GM23338 (cell line): ENCODE measurements around the gene CYP1A2. TPM values are rescaled to one million over a fixed set of nuclear protein-coding genes. Genes with fewer than 3 reads are reported as not detected.

ENCODE experiments used
- ATAC-seq: fragments of 200-7000 bp; cut with Tn5 transposase; 3 replicates; pipeline ENCODE4 v1.9.1; 2020
- DNase-seq: peaks from one replicate; pipeline ENCODE4 v3.0.0-alpha.2; 2015; ENCODE audit warnings: low spot score
- H2AFZ ChIP-seq: fragments of 200-600 bp; sonication (generic); 2 replicates; pipeline ENCODE4 v1.8.0; 2016; ENCODE audit warnings: antibody characterized with exemption, mild to moderate bottlenecking, moderate library complexity
- H3F3A ChIP-seq: fragments of 200-600 bp; sonication (generic); replicated peaks from 2 replicates; pipeline ENCODE4 v1.8.0; 2017; ENCODE audit warnings: antibody characterized with exemption, mixed run types, low read depth
- H3K27ac ChIP-seq: fragments of 200-600 bp; sonication (generic); 2 replicates; pipeline ENCODE4 v1.6.1; 2016; ENCODE audit warnings: low read depth
- H3K27me3 ChIP-seq: fragments of 200-600 bp; sonication (generic); 2 replicates; pipeline ENCODE4 v1.8.0; 2016; ENCODE audit warnings: mild to moderate bottlenecking, mixed run types, moderate library complexity; ENCODE audit not compliant: insufficient read depth
- H3K36me3 ChIP-seq: fragments of 200-600 bp; sonication (generic); 2 replicates; pipeline ENCODE4 v1.8.0; 2016; ENCODE audit warnings: mild to moderate bottlenecking; ENCODE audit not compliant: insufficient read depth
- H3K4me1 ChIP-seq: fragments of 200-600 bp; sonication (generic); 2 replicates; pipeline ENCODE4 v1.8.0; 2016; ENCODE audit warnings: mild to moderate bottlenecking, moderate library complexity; ENCODE audit not compliant: insufficient read depth
- H3K4me2 ChIP-seq: fragments of 200-600 bp; sonication (generic); 2 replicates; pipeline ENCODE4 v1.7.1; 2017; ENCODE audit warnings: mixed run types
- H3K4me3 ChIP-seq: fragments of 200-600 bp; sonication (generic); 2 replicates; pipeline ENCODE4 v1.6.1; 2016; ENCODE audit warnings: mixed run types
- H3K79me2 ChIP-seq: fragments of 200-600 bp; sonication (generic); replicated peaks from 2 replicates; pipeline ENCODE4 v1.8.0; 2017; ENCODE audit warnings: mild to moderate bottlenecking; ENCODE audit not compliant: insufficient read depth
- H3K9me2 ChIP-seq: fragments of 200-600 bp; sonication (generic); 2 replicates; pipeline ENCODE4 v1.8.0; 2017; ENCODE audit not compliant: insufficient read depth
- H4K20me1 ChIP-seq: fragments of 200-600 bp; sonication (generic); replicated peaks from 2 replicates; pipeline ENCODE4 v1.8.0; 2017; ENCODE audit warnings: mild to moderate bottlenecking; ENCODE audit not compliant: insufficient read depth
- H3K27ac Mint-ChIP-seq: 2 replicates; pipeline ENCODE4 v1.8.0; 2020; ENCODE audit warnings: inconsistent platforms, mild to moderate bottlenecking, moderate library complexity, mixed read lengths
- H3K27me3 Mint-ChIP-seq: 3 replicates; pipeline ENCODE4 v1.8.0; 2022; ENCODE audit warnings: low read depth, mild to moderate bottlenecking, moderate library complexity, mixed read lengths, inconsistent platforms; ENCODE audit not compliant: insufficient read depth, poor library complexity
- H3K36me3 Mint-ChIP-seq: 3 replicates; pipeline ENCODE4 v1.8.0; 2021; ENCODE audit warnings: low read depth, mild to moderate bottlenecking, inconsistent platforms, moderate library complexity, mixed read lengths
- H3K4me1 Mint-ChIP-seq: 3 replicates; pipeline ENCODE4 v1.8.0; 2020; ENCODE audit warnings: mild to moderate bottlenecking, inconsistent platforms, mixed read lengths
- H3K4me3 Mint-ChIP-seq: 3 replicates; pipeline ENCODE4 v1.8.0; 2021; ENCODE audit warnings: moderate library complexity, mild to moderate bottlenecking, inconsistent platforms, mixed read lengths
- H3K9me3 Mint-ChIP-seq: 3 replicates; pipeline ENCODE4 v1.8.0; 2020; ENCODE audit warnings: moderate library complexity, mild to moderate bottlenecking, inconsistent platforms, mixed read lengths
- CREB1 ChIP-seq: fragments of 250-450 bp; sonication (Bioruptor Pico); IDR thresholded peaks from 2 replicates; pipeline ENCODE4 v1.5.0; 2020; ENCODE audit warnings: low read depth, mild to moderate bottlenecking, moderate library complexity
- ETS1 ChIP-seq: IDR thresholded peaks from 2 replicates; pipeline ENCODE4 v1.6.1; 2016; ENCODE audit warnings: antibody characterized with exemption
- EZH2 ChIP-seq: fragments of 200-600 bp; sonication (generic); IDR thresholded peaks from one replicate; pipeline ENCODE4 v1.8.0; 2017; ENCODE audit warnings: antibody characterized with exemption, mild to moderate bottlenecking, low read depth; ENCODE audit not compliant: unreplicated experiment
- EZH2phosphoT487 ChIP-seq: fragments of 200-600 bp; sonication (generic); IDR thresholded peaks from one replicate; pipeline ENCODE4 v1.8.1; 2018; ENCODE audit warnings: antibody characterized with exemption; ENCODE audit not compliant: unreplicated experiment
- JUNB ChIP-seq: IDR thresholded peaks from one replicate; pipeline ENCODE4 v1.6.1; 2016; ENCODE audit warnings: antibody characterized with exemption; ENCODE audit not compliant: unreplicated experiment
- NANOG ChIP-seq: IDR thresholded peaks from 2 replicates; pipeline ENCODE4 v1.6.1; 2016; ENCODE audit warnings: antibody characterized with exemption, borderline replicate concordance
- POLR2AphosphoS5 ChIP-seq: IDR thresholded peaks from 2 replicates; pipeline ENCODE4 v1.6.1; 2016; ENCODE audit warnings: antibody characterized with exemption, low read depth
- STAT1 ChIP-seq: IDR thresholded peaks from one replicate; pipeline ENCODE4 v1.6.1; 2016; ENCODE audit warnings: antibody characterized with exemption; ENCODE audit not compliant: unreplicated experiment
- ZNF114 ChIP-seq: fragments of 250-450 bp; sonication (Bioruptor Pico); IDR thresholded peaks from 2 replicates; pipeline ENCODE4 v1.5.0; 2020; ENCODE audit warnings: mild to moderate bottlenecking, moderate library complexity
- ZNF331 ChIP-seq: fragments of 250-450 bp; sonication (Bioruptor Pico); IDR thresholded peaks from 2 replicates; pipeline ENCODE4 v1.5.0; 2020; ENCODE audit warnings: low read depth, mild to moderate bottlenecking, moderate library complexity
- polyA plus RNA-seq: library from polyadenylated mRNA; unstranded; fragments of >200 nt; fragmentation: Nextera tagmentation; extraction: Ambion mirVana; gene quantifications from 2 replicates; pipeline ENCODE4 v1.2.1, GENCODE V29; 2016
- total RNA-seq: library from RNA; depleted of rRNA; stranded (reverse); fragments of >200 nt; shearing (Covaris generic); gene quantifications from 2 replicates; pipeline ENCODE4 v1.2.3, GENCODE V29; 2014
- TF ChIP-seq, protein P1 (sequence below): fragments of 250-450 bp; sonication (Bioruptor Pico); IDR thresholded peaks from 2 replicates; pipeline ENCODE4 v1.5.0; 2020; ENCODE audit warnings: mild to moderate bottlenecking, moderate library complexity
- TF ChIP-seq, protein P2 (sequence below), 2 experiments: fragments of 200-600 bp in 1 of 2; sonication (generic) in 1 of 2; conservative IDR thresholded peaks; 2 replicates each; pipeline versions ENCODE4 v1.5.1 to v1.6.1; 2016 to 2017; ENCODE audit warnings: antibody characterized with exemption in 2 of 2, low read depth in 2 of 2, mild to moderate bottlenecking in 2 of 2, moderate library complexity in 1 of 2
- TF ChIP-seq, protein P3 (sequence below): IDR thresholded peaks from one replicate; pipeline ENCODE4 v1.6.1; 2018; ENCODE audit warnings: antibody characterized with exemption; ENCODE audit not compliant: unreplicated experiment

CYP1A2 gene
- total and polyA plus RNA-seq, 2 experiments from 2014 or later, result not detected

GRCh38 chr15:74733269-74733668, 15.4 kb upstream of the CYP1A2 start:
- no peak overlapping the region for H3K4me2 ChIP-seq
- no peaks in the 10 kb centered on the region; the same call in 1 of the 2 replicates for H3K9me2 ChIP-seq
- Mint-ChIP-seq H3K9me3 (peaks cover 3% of the 10 kb centered on the region; the same call in 2 of the 3 replicates), H3K27me3 (peaks cover 19% of the 10 kb centered on the region), H3K36me3 (no peaks in the 10 kb centered on the region), H3K27ac (no peak overlapping the region), H3K4me1 (no peaks in the 10 kb centered on the region; the same call in 2 of the 3 replicates), H3K4me3 (no peak overlapping the region)
- no peak for TF ChIP-seq EZH2
- no peak for TF ChIP-seq ETS1
- TF ChIP-seq ZNF114 (CRISPR knock-in tag), result no peak
- TF ChIP-seq, protein P1, sequence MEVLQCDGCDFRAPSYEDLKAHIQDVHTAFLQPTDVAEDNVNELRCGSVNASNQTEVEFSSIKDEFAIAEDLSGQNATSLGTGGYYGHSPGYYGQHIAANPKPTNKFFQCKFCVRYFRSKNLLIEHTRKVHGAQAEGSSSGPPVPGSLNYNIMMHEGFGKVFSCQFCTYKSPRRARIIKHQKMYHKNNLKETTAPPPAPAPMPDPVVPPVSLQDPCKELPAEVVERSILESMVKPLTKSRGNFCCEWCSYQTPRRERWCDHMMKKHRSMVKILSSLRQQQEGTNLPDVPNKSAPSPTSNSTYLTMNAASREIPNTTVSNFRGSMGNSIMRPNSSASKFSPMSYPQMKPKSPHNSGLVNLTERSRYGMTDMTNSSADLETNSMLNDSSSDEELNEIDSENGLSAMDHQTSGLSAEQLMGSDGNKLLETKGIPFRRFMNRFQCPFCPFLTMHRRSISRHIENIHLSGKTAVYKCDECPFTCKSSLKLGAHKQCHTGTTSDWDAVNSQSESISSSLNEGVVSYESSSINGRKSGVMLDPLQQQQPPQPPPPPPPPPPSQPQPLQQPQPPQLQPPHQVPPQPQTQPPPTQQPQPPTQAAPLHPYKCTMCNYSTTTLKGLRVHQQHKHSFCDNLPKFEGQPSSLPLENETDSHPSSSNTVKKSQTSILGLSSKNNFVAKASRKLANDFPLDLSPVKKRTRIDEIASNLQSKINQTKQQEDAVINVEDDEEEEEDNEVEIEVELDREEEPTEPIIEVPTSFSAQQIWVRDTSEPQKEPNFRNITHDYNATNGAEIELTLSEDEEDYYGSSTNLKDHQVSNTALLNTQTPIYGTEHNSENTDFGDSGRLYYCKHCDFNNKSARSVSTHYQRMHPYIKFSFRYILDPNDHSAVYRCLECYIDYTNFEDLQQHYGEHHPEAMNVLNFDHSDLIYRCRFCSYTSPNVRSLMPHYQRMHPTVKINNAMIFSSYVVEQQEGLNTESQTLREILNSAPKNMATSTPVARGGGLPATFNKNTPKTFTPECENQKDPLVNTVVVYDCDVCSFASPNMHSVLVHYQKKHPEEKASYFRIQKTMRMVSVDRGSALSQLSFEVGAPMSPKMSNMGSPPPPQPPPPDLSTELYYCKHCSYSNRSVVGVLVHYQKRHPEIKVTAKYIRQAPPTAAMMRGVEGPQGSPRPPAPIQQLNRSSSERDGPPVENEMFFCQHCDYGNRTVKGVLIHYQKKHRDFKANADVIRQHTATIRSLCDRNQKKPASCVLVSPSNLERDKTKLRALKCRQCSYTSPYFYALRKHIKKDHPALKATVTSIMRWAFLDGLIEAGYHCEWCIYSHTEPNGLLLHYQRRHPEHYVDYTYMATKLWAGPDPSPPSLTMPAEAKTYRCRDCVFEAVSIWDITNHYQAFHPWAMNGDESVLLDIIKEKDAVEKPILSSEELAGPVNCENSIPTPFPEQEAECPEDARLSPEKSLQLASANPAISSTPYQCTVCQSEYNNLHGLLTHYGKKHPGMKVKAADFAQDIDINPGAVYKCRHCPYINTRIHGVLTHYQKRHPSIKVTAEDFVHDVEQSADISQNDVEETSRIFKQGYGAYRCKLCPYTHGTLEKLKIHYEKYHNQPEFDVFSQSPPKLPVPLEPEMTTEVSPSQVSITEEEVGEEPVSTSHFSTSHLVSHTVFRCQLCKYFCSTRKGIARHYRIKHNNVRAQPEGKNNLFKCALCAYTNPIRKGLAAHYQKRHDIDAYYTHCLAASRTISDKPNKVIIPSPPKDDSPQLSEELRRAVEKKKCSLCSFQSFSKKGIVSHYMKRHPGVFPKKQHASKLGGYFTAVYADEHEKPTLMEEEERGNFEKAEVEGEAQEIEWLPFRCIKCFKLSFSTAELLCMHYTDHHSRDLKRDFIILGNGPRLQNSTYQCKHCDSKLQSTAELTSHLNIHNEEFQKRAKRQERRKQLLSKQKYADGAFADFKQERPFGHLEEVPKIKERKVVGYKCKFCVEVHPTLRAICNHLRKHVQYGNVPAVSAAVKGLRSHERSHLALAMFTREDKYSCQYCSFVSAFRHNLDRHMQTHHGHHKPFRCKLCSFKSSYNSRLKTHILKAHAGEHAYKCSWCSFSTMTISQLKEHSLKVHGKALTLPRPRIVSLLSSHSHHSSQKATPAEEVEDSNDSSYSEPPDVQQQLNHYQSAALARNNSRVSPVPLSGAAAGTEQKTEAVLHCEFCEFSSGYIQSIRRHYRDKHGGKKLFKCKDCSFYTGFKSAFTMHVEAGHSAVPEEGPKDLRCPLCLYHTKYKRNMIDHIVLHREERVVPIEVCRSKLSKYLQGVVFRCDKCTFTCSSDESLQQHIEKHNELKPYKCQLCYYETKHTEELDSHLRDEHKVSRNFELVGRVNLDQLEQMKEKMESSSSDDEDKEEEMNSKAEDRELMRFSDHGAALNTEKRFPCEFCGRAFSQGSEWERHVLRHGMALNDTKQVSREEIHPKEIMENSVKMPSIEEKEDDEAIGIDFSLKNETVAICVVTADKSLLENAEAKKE, result no peak
- TF ChIP-seq CREB1 (CRISPR knock-in tag), result no peak
- no peak for TF ChIP-seq POLR2AphosphoS5
- TF ChIP-seq, protein P2, sequence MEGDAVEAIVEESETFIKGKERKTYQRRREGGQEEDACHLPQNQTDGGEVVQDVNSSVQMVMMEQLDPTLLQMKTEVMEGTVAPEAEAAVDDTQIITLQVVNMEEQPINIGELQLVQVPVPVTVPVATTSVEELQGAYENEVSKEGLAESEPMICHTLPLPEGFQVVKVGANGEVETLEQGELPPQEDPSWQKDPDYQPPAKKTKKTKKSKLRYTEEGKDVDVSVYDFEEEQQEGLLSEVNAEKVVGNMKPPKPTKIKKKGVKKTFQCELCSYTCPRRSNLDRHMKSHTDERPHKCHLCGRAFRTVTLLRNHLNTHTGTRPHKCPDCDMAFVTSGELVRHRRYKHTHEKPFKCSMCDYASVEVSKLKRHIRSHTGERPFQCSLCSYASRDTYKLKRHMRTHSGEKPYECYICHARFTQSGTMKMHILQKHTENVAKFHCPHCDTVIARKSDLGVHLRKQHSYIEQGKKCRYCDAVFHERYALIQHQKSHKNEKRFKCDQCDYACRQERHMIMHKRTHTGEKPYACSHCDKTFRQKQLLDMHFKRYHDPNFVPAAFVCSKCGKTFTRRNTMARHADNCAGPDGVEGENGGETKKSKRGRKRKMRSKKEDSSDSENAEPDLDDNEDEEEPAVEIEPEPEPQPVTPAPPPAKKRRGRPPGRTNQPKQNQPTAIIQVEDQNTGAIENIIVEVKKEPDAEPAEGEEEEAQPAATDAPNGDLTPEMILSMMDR (conservative IDR thresholded peaks at IDR 0.05; ENCODE audit: low read depth in 2 of 2), result no peak
- TF ChIP-seq ZNF331, result no peak
- TF ChIP-seq, protein P3, sequence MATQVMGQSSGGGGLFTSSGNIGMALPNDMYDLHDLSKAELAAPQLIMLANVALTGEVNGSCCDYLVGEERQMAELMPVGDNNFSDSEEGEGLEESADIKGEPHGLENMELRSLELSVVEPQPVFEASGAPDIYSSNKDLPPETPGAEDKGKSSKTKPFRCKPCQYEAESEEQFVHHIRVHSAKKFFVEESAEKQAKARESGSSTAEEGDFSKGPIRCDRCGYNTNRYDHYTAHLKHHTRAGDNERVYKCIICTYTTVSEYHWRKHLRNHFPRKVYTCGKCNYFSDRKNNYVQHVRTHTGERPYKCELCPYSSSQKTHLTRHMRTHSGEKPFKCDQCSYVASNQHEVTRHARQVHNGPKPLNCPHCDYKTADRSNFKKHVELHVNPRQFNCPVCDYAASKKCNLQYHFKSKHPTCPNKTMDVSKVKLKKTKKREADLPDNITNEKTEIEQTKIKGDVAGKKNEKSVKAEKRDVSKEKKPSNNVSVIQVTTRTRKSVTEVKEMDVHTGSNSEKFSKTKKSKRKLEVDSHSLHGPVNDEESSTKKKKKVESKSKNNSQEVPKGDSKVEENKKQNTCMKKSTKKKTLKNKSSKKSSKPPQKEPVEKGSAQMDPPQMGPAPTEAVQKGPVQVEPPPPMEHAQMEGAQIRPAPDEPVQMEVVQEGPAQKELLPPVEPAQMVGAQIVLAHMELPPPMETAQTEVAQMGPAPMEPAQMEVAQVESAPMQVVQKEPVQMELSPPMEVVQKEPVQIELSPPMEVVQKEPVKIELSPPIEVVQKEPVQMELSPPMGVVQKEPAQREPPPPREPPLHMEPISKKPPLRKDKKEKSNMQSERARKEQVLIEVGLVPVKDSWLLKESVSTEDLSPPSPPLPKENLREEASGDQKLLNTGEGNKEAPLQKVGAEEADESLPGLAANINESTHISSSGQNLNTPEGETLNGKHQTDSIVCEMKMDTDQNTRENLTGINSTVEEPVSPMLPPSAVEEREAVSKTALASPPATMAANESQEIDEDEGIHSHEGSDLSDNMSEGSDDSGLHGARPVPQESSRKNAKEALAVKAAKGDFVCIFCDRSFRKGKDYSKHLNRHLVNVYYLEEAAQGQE, result no peak
- TF ChIP-seq STAT1, result no peak
- TF ChIP-seq NANOG, result no peak
- TF ChIP-seq JUNB, result no peak
- TF ChIP-seq EZH2phosphoT487, result no peak
- H2AFZ ChIP-seq, result no peak overlapping the region
- no peaks in the 10 kb centered on the region for H3K79me2 ChIP-seq
- DNase-seq (no peak), ATAC-seq (no peak)
- no peak overlapping the region for H3K27ac ChIP-seq
- no peaks in the 10 kb centered on the region for H3K4me1 ChIP-seq
- H3K4me3 ChIP-seq, result no peak overlapping the region
- H3K27me3 ChIP-seq, result no peaks in the 10 kb centered on the region
- no peaks in the 10 kb centered on the region for H3F3A ChIP-seq
- H4K20me1 ChIP-seq, result no peaks in the 10 kb centered on the region
- no peaks in the 10 kb centered on the region for H3K36me3 ChIP-seq
